ENCODE results near the gene DELE1.
A peak's percentile ranks its signal among the peaks of the same experiment; 100 is the strongest.
"Not testable (repeated sequence)": the region's sequence is repeated elsewhere in the genome, so short reads cannot be mapped to it uniquely, and the experiment has no call there.

Gene DELE1

DNA sequence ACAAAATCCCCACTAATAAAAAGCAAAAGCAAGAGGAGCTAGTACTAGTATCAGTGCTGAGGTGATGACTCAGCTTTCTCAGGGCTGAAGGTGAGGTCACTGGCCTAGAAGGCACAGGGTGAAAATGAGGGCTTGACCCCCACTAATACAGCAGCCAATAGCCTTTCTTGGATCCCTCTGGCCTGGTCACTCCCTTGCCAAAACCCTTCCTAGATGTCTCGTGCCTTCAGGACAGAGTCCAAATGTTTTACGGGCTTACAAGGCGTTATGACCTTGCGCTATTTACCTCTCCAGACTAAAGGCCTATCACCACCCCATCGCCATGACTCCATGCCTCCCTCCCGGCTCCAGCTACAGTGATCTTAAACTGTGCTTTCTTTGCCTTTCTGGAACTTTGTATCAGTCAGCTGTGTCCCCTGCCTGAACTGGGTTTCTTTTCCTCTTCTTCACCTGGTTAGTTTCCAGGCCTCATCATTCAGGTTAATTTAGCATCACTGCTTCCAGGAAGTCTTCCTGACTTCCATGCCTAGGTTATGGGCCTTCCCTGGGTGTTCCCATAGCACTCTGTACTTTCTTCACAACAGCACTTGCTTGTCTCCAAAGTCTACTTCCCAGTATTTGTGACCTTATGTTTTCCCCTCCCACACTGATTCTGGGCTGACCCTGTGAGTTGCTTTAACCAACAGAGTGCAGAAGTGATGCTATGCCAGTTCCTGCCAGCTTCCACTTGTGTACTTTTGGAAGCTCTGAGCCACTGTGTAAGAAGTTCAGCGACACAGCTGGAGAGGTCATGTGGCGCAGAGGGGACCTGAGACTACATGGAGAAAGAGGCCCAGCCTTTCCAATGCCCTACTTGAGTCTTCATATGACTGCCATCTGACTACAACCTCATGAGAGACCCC, 4.2 kb upstream of the DELE1 start:
- DNase-seq: no peak

GRCh38 chr5:141920771-141921170, 2.9 kb upstream of the DELE1 start:
- DNase-seq: no peak

- DNase-seq: not testable (repeated sequence)
These were observed 734 bp upstream of the DELE1 start for GRCh38 chr5:141922827-141923447.

GRCh38 chr5:141926434-141926833, 2.8 kb downstream of the DELE1 start:
- DNase-seq: no peak

DNA sequence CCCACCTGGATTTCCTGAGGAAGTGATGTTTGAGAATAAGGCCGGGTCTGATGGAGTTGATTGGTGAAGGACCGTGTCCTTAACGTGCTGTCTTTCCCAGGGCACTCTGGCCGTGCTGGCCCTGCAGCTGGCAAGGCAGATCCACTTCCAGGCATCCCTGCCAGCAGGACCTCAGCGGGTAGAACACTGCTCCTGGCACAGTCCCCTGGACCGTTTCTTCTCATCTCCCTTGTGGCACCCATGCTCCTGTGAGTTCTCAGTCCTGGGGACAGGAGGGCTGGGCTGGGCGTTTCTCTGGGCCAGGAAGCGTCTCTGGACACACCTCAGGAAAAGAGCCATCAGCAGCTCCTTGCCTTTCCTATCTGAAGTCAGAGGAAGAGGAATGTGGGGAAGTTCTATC, 4.4 kb downstream of the DELE1 start:
- no peak for DNase-seq

DNA sequence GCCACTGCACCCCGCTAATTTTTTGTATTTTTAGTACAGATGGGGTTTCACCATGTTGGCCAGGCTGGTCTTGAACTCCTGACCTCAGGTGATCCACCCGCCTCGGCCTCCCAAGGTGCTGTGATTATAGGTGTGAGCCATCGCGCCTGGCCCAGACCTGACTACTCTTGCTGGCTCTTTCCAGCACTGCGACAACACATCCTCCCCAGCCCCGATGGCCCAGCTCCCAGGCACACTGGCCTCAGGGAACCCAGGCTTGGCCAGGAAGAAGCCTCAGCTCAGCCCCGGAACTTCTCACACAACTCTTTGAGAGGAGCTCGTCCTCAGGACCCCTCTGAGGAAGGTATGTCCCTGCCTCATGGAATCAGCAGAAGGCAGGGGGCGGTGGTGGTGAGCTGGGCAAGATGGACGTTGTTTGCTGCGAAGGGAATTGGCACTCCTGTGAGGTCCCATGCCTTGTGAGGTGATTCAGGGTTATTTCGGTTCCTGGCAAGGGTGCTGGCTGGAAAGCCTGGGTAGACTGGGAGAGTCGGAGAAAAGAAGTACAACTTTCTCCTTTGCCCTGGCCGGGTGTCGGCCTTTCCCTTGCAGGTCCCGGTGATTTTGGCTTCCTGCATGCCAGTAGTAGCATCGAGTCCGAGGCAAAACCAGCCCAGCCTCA, 5.9 kb downstream of the DELE1 start:
- DNase-seq: no peak

- no peak for DNase-seq
These were observed 8.0 kb downstream of the DELE1 start for GRCh38 chr5:141931694-141932093.

- DNase-seq: no peak
These were observed 9.5 kb downstream of the DELE1 start for GRCh38 chr5:141933151-141933550.

- no peak for DNase-seq
These were observed 10.6 kb downstream of the DELE1 start for GRCh38 chr5:141934099-141934844.

DNA sequence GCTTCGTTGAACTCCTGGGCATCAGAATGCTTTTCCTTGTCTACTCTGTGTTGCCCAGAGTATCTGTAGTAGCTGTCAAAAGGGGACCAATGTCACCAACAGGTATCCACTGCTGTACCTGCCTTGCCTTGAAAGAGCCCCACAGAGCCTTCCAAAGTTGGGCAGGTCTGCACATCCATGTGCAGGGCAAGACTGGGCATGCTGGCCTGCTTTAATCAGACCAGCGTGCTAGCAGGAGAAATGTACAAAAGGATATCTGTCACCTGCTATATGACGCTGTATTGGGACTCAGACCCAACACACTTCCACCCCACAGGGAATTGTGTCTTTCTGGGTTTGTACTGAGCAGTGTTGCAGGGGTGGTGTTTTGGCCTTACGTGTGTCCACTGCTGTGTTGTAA, 11.9 kb downstream of the DELE1 start:
- no peak for DNase-seq

- DNase-seq: peak in 8 of 56 donors; percentile 10 to 40 (median 26)
These were observed 17.1 kb downstream of the DELE1 start for GRCh38 chr5:141940695-141941271.

DNA sequence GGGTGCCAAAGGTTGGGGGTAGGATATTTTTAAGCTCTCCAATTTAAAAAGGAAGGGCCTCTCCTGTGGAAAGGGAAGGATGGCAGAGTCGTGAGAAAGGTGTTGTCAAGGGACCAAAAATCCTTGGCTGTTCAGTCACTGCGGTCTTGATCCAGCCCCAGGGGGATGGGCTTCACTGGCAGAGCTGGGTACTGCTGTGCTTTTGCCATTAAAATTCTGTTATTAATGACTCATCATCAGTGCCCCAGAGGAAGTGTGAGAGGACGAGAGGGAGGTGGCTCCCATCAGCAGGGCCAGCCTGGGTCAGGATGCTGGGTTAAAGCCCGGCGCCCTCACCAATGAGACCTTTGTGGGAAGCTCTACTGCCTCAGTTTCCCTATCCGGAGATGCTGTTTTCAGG, 17.6 kb downstream of the DELE1 start:
- DNase-seq: peak in 1 of 56 donors; percentile 34

DNA sequence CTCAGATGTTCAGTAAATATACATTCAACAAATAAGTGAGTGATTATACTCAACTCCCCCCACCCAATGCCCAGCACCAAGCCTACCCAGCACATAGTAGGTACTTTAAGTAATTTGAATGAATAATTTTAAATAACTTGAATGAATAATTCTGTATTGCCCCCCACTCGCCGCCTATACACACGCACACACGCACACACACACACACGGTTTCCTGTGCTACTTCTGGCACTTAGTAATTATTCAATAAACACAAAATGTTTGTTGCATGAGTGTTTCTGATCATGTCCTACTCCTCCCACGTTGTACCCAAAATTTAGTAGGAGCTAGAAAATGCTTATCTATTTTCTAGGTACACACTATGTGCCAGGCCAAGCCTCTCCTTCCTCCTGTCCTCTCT, 18.1 kb downstream of the DELE1 start:
- DNase-seq: no peak

GRCh38 chr5:141942185-141942857, 18.6 kb downstream of the DELE1 start:
- no peak for DNase-seq

DNA sequence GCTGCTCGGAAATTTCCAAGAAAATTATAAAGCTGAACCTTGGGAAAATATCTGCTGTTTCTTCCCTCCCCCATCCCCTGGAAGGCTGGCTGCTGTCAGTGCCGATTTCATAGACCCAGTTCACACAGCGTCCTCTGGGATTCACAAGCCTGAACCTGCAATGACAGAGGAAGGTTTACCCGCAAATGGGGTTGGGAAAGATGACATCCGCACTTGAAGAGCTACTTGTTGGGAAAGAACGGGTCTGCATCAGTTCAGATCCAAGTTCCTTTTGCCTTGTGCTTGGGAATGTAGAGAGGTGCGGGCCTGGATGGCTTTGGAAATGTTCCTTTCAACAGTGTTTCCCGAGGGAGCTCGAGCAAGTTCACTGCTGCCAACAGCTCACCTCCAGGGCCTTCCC, 20.4 kb downstream of the DELE1 start:
- DNase-seq: no peak

DNA sequence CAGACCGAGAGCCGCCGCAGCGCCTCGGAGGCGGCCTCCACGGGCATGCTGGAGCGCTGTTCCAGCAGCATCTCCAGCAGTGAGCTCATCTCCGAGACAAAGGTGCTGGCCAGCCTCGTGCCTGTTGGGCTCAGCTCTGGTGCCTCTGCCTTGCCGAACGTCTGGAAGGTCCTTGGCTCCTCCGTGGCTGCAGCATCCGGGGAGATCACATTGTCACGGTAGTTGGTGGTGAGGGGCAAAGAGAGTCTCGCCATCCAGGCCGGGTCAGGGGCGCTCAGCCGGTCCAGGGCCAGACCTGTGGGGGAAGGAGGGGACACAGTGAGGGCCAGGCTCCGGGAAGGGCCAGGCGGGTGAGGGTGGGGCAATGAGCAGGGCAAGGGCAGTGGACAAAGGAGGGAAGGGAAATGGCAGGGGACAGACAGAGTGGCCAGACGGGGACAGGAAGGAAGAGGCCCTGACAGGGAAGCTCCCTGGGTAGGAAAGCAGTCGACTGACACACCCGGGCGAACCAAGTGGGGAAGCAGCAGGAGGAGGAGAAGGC, 21.9 kb downstream of the DELE1 start:
- DNase-seq: peak in 5 of 56 donors; percentile 13 to 43 (median 25)

DNA sequence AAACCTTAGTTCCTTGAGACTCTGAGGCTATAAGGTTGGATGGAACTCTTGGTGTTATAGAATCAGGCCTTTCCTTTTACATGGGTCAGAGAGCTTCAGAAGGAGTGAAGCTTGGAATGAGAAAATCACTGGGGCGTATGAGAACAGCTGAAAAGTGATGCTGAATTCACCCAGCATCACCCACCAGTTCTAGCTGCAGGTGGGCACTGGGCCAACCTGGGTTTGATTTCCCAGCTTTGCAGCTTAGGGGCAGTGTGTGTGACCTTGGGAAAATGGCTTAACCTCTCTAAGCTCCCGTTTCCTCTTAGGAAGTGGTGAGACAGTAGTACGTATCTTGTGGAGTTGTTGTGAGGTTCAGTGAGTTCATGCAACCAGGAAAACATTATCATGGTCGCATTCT, 23.6 kb downstream of the DELE1 start:
- no peak for DNase-seq

GRCh38 chr5:141948812-141949211, 25.1 kb downstream of the DELE1 start:
- DNase-seq: no peak

GRCh38 chr5:141949511-141949910, 25.8 kb downstream of the DELE1 start:
- DNase-seq: no peak

Measured in amygdala (tissue), 56 donors.